NCI-H526 (cell line): ENCODE results near the gene HSPE1.
"Not testable (repeated sequence)": the region's sequence is repeated elsewhere in the genome, so short reads cannot be mapped to it uniquely, and the experiment has no call there.

Experiments used
- DNase-seq, 2 experiments: peaks; one replicate each; lab custom pipeline; 2025; lab: John Stamatoyannopoulos, UW

HSPE1 gene

DNA sequence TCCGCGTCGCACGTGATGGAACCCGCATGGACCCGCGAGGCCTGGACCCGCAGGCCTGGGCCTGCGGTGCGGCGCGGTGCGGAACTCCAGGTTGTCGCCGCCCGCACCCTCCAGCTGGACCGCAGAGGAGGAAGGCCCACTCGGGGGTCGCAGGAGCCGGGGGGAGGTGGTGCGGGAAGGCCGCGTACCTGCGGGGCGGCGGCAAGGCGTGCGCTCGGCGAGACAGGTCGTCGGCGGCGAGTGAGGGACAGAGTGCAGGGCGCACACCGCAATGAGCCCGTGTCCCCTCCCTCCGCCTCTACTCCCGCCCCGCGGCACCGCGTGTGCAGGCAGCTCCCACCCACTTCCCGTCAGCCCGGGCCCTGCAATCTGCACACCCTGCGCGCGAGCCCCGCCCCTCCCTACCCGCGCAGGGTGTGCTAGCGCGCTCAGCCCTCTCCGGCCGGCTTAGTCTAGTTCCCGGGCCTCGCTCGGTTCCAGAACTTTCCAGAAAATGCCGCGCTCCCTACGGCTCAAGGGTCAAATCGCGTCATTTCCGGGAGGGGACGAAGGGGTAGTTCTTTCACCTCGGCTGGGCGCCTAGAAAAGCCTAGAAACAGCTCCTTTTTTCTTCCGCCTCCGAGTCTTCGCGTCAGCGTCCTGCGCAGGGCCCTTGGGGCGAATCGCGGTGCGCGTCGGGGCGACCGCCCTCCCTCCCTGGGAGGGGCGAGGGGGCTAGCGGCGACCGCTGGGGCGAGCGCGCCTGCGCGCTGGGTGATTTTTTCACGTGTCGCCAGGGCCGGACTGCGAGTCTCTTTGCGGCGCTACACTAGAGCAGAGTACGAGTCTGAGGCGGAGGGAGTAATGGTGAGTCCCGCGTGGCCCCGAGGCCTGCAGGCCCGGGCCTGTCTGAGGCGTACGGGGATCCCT, at the start of gene HSPE1, which contains the start of gene HSPD1:
Gene HSPE1 (plus strand): TSS at position 786 of the 909 bp plus-strand sequence. CDS start 58 bp downstream, at position 844.
Gene HSPD1 (minus strand): TSS at position 247 of the 909 bp plus-strand sequence. CDS start 992 bp downstream, outside the sequence.
- peak; percentile 98 to 99 for DNase-seq

DNA sequence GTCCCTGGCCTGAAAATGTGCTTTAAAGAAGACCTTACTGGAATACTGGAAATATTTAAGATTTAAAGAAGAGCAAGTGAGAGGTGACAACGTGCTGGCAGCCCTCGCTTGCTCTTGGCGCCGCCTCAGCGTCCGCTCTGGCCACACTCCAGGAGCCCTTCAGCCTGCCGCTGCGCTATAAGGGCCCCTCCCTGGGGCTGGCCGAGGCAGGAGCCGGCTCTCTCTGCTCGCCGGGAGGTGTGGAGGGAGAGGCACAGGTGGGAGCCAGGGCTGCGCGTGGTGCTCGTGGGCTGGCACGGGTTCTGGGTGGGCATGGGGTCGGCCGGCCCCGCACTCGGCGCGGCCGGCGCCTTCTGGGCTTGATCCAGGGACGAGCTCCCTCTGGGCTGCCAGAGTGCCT, 49.7 kb upstream of the HSPE1 start:
- DNase-seq = no peak

DNA sequence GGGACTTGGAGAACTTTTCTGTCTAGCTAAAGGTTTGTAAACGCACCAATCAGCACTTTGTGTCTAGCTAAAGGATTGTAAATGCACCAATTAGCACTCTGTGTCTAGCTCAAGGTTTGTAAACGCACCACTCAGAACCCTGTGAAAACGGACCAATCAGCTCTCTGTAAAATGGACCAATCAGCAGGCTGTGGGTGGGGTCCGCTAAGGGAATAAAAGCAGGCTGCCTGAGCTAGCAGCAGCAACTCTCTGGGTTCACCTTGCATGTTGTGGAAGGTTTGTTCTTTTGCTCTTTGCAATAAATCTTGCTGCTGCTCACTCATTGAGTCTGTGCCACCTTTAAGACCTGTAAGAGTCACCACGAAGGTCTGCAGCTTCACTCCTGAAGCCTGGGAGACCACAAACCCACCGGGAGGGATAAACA, 49.2 kb upstream of the HSPE1 start:
- not testable (repeated sequence) for DNase-seq

DNA sequence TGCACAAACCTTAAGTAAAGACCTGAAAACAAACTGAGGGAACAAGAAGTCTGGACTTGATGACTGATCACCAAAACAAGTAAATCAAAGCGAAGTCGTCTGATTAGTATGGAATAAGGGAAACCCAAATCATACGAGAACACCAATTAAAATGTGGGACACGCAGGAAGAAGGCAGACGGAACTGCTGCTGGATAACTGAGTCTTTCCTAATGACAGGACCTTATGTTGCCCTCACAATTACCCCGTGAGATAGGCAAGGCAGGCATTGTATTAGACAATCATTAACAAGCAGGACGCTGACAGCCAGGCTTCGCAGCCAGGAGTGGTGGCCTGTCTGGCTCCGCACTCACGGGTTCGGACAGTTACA, 47.4 kb upstream of the HSPE1 start:
- no peak for DNase-seq

DNA sequence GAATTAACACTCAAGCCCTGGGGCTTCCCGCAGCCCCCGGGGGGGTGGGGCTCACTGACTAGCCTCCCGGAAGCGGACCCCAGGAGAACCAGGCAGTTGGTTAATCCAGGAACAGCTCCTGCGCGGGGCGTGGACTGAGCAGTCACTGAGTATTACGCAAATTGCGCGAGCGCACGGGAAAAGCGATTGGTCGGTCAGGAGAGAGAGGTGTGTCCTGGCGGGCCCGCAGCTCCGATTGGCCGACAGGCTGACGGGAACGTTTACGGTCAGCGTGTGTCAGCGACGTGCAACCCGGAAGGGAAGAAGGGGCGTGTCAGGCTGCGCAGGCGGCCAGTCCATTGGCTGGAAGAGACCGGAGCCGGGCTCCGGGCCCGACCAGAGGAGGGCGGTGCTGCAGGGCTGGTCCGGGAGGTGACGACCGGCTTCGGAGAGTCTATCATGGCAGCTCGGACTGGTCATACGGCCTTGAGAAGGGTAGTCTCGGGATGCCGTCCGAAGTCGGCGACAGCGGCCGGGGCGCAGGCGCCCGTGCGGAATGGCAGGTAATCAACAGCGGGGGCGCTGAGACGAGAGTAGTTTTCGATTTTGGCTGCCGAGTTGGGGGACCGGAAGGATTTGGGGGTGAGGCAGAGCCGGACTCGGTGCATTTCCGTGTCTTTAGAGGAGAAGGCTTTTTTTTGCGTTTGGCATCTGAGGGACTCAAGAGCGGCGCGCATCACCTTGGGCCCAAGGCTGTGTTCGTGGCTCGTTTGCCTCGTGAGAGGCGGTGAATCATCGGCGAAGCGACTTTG, 46.9 kb upstream of the HSPE1 start, which contains the start of gene COQ10B:
Gene COQ10B (plus strand): TSS at position 430 of the 791 bp plus-strand sequence. CDS start 9 bp downstream, at position 439.
- peak; percentile 98 to 99 for DNase-seq

DNA sequence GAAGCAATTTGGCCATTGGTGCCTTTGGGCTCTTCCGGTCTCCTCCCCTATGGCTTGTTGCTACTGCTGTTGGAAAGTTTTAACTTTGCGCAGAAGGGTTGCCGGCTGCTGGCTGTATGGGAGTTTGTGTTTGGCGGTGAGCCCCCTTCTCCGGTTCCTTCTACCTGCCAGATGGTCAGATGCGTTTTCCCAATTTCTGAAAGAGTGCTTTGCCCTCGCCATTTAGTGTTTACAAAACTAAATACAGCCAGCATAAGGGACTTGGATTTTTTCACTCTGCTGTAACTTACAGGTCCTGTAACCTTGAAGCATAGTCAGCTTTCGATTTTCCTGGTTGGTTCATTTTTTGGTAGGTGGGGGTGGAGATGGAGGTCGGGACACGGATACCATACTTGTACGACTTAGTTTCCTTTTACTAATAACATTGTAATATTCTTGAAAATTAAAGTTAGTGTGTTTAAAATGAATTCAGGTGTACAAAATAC, 46.2 kb upstream of the HSPE1 start:
- DNase-seq = peak in 1 of 2 experiments; percentile 38

DNA sequence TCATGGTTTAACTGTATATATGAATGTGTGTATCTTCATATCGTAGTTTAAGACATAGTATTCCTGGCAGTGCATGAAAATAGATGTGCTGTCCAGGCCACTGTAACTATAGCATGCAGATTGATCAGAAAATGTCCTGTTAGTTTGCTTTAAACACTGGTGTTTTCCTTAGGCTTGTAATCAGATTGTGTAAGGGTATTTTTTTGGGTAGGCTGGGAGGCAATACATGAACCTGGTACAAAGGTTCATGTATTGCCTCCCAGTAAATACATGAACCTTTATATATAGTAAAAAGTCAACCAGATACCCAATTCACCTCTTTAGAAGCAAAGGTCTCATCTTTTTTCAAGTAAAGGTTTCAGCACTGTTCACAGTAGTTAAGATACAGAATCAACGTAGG, 45.3 kb upstream of the HSPE1 start:
- no peak for DNase-seq

DNA sequence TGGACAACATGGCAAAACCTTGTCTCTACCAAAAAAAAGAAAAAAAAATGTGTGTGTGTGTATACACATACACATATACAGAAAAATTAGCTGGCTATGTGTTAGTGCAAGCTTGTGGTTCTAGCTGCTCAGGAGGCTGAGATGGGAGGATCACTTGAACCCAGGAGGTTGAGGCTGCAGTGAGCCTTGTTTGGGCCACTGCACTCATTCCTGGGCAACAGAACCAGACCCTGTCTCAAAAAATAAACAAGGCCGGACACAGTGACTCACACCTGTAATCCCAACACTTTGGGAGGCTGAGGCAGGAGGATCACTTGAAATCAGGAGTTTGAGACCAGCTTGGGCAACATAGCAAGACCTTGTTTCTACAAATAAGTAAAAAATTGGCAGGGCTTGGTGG, 44.8 kb upstream of the HSPE1 start:
- DNase-seq = no peak

DNA sequence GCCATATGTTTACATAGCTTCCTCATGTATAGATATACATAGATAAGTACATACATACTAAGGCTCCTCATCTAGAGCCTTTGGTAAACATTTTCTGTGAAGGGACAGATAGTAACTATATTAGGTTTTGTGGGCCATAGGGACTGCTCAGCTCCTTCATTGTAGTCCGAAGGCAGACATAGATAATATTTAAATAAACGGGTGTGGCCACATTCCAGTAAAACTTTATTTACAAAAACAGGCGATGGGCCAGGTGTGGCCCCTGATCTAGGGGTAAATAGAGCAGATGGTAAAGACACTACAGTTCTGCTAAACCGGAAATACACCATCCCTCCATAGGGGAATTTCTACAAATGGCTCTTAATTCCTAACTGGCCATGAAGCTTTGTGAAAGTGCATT, 39.5 kb upstream of the HSPE1 start:
- DNase-seq = no peak

DNA sequence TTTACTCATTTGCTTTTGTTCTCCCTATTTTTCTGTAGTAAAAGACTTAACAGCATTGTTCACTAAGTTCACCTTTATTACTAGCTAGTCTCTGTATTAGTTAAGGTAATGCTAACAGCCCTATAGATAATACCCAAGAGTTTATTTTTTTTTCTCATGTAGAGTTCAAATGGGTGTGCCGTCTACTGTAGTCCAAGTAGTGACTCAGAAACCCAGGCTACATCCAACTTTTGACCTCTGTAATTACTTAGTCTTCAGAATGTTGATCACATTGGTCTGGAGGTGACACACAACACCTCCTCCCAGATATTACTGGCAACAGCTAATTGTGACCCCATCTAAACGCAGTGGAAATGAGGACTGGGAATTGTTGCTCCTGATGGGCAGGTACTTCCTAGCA, 39.1 kb upstream of the HSPE1 start:
- DNase-seq = no peak

DNA sequence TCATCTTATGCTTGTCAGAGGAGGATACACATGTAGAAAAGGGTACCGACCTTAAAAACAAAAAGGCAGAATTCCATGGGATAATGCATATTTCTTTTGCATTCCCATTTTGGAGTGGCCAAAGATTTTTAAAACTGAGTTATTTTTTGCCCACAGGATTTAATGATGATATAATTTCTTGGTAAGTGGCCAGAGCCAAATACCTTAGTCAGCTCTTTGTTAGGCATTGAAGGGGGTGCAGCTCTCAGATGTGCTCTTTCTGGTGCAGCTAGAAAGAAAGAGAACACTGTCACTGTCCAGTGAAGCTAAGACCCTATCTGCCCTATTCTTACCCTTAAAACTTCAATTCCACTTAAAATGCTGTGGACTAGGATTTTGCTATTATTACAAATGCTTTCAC, 36.0 kb upstream of the HSPE1 start:
- DNase-seq = no peak

DNA sequence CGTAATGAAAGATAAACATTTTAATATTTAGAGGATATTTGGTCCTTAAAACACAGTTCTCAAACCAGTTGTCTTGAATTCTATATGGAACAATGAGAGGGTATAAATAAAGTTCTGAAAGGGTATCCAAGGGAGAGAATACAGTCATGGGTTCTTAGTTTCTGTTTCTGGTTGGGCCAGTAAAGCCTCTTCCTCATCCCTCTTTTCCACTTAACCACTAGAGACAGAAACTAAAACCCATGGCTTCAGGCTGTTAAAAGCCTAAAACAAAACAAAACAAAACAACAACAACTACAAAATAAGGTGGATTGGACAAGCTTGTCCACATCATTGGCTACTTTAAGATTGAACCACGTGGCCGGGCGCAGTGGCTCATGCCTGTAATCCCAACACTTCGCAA, 28.0 kb upstream of the HSPE1 start:
- no peak for DNase-seq

DNA sequence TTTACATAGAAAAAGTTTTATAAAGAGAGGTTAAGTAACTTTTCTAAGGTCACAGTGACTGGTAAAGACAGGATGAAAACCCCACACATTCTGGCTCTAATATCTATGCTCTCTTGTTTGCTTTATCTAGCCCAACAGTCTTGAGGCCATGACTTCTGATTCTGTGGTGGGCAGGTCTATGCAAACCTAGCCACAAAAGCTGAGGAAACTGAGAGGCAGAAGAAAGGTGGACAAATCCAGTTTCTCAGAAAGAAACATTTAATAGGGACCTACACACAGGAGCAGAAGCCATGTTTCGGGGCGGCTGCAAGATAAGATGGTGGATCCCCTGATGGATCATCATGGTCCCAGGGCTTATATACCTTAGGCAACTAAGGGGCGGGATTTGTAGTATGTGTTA, 22.4 kb upstream of the HSPE1 start:
- no peak for DNase-seq

DNA sequence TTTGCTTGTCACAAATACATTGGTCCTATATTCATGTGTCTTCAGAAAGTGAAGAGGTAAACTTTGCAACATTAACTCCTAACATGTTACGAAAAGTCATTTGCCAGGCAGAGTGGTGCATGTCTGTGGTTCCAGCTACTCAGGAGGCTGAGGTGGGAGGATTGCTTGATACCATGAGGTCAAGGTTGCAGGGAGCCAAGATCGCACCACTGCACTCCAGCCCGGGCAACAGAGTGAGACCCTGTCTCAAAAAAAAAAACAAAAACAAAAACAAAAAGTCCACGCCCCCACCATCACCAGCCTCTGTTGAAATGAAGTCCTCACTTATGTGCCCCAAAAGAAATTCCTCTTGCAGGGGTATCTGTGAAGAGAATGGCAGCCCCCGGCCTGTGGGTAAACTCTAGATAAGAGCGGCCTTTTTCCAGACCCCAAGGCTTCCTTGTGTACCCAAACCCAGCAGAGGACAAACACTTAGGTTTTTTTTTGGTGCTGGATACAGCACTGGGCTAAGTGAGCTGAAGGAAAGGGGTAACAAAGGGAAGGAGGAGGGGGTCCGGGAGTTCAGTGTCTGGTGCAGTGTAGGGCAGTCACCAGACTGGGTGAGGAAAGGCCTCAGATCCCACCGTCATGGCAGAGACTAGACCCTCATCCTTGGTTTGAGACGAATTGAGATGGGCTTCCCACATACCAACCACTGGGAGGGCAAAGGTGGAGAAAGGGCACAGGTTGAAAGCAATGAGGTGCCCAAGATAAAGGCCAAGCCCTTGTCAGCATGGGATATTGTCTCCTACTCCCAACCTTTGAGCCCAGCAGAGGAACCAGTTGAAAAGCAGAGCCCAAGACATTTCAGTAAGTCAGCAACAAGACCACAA, 19.8 kb upstream of the HSPE1 start:
- DNase-seq = no peak

DNA sequence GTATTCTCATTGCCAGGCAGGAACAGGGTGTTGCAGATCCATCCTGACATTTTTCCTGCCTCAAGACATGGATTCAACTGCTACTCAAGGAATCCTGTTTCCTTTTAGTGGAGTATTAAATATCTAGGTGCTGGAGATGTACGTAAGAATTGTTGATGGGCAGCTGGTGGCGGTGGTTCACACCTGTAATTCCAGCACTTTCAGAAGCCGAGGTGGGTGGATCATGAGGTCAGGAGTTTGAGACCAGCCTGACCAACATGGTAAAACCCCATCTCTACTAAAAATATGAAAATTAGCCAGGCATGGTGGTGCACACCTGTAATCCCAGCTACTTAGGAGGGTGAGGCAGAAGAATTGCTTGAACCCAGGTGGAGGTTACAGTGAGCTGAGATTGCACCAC, 15.9 kb upstream of the HSPE1 start:
- not testable (repeated sequence) for DNase-seq

DNA sequence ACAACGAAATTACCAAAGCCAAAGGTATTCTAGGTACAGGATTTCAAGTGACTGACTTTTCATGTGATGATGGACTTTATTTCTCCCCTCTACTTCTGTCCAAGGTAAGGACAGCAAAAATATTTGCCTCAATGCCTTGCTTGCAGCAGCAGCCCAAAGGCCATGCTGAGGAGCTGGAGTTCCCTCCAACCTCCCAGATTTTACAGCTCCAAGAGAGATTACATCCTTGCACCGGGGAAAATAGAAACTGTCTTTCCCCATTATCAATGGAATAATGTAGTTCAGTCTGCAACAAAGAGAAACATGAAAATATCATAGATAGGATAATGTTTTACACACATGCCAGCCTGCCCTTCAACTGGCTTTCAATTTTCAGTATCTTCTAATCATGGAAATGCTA, 14.0 kb upstream of the HSPE1 start:
- no peak for DNase-seq

DNA sequence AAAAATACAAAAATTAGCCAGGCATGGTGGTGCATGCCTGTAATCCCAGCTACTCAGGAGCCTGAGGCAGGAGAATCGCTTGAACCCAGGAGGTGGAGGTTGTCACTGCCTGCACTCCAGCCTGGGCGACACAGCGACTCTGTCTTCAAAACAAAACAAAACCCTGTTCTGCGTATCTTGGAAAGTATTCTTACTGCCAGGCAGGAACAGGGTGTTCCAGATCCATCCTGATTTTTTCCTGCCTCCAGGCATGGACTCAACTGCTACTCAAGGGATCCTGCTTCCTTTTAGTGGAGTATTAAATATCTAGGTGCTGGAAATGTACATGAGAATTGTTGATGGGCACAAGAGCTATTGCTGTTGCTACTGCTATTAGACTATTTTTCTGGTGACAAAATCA, 12.8 kb upstream of the HSPE1 start:
- DNase-seq = no peak

DNA sequence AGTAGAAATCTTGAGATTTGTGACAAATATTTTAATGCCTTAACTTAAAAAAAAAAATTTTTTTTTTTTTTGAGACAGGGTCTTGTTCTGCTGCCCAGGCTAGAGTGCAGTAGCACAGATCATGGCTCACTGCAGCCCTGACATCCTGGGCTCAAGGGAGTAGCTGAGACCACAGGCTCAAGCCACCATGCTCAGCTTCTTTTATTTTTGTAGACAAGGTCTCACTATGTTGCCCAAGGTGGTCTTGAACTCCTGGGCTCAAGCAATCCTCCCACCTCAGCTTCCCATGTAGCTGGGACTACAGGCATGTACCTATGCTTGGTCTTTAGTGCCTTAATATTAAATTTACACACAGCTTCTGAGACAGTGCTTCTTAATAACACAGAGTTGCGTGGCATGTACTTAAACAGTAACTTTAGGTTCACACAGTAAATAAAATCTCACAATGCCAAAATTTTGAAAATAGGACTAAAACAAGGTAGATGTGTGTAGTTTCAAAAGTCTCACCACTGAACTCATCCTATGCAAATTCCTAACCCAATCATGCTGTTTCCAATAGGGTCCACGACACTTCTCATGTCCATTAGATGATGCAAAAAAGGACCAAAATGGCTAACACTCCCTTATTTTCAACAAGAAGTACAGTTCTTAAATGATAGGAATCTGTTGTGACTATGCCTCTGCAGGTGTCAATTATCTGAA, 4.6 kb upstream of the HSPE1 start:
- DNase-seq = no peak

DNA sequence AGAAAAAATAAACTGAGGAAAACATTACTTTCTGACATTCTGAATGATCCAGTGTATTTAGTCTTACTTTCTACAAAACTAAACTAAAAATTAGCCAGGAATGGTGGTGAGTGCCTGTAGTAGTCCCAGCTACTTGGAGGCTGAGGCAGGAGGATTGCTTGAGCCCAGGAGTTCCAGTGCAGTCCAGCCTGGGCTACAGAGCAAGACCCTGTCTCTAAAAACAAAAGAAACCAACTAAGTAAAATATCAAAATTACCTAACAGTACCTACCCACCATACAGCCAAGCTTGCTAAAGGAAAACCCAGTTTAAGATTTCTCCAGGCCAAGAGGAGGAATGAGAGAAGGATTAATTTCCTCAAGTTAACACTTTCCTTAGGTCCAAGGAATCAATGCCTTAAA, 3.5 kb upstream of the HSPE1 start:
- DNase-seq = no peak

DNA sequence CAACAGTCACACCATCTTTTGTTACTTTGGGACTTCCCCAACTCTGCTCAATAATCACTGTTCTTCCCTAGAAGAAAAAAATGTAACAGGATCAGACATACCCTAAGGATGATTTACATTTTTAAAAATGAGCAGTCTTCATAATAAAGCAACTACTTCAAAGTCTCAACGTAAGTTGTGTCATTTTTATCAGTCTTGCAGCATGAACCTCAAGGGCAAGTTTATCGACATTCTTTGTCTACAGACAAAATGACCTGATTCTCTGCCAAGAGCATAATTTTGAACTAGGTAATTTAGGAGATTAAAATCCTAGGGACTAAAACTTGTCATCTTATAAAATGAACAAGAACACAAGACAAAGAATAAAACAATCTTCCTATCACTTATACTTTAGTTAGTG, 2.9 kb upstream of the HSPE1 start:
- no peak for DNase-seq
